H9 (cell line): ENCODE measurements around the gene PTPN11. TPM values are rescaled to one million over a fixed set of nuclear protein-coding genes. Genes with fewer than 3 reads are reported as not detected.

Source experiments
- DNase-seq: peaks from one replicate; pipeline ENCODE4 v3.0.0-alpha.2; 2017
- H2AFZ ChIP-seq: one replicate; pipeline ENCODE4 v1.6.1; 2013; ENCODE audit warnings: mild to moderate bottlenecking, low read length, control low read depth, moderate library complexity
- H2AK5ac ChIP-seq: 2 replicates; pipeline ENCODE4 v1.6.1; 2013; ENCODE audit warnings: low read length, control low read depth, mixed read lengths; ENCODE audit not compliant: insufficient read length
- H2BK120ac ChIP-seq: one replicate; pipeline ENCODE4 v1.6.1; 2013; ENCODE audit warnings: low read depth, mild to moderate bottlenecking, low read length, control low read depth, inconsistent platforms; ENCODE audit not compliant: poor library complexity, severe bottlenecking
- H2BK12ac ChIP-seq: 2 replicates; pipeline ENCODE4 v1.6.1; 2013; ENCODE audit warnings: low read length, control low read depth, mixed read lengths, low read depth; ENCODE audit not compliant: insufficient read length
- H2BK15ac ChIP-seq: 2 replicates; pipeline ENCODE4 v1.6.1; 2013; ENCODE audit warnings: low read depth, low read length, control low read depth
- H2BK20ac ChIP-seq: one replicate; pipeline ENCODE4 v1.6.1; 2013; ENCODE audit warnings: low read depth, mild to moderate bottlenecking, low read length, control low read depth, inconsistent platforms; ENCODE audit not compliant: poor library complexity, severe bottlenecking
- H2BK5ac ChIP-seq: 2 replicates; pipeline ENCODE4 v1.6.1; 2013; ENCODE audit warnings: low read length, control low read depth, mixed read lengths; ENCODE audit not compliant: insufficient read length
- H3K14ac ChIP-seq: 2 replicates; pipeline ENCODE4 v1.6.1; 2013; ENCODE audit warnings: low read length, control low read depth; ENCODE audit not compliant: insufficient read depth
- H3K18ac ChIP-seq: 2 replicates; pipeline ENCODE4 v1.6.1; 2013; ENCODE audit warnings: low read depth, mild to moderate bottlenecking, mixed read lengths, low read length, control low read depth; ENCODE audit not compliant: insufficient read length
- H3K23ac ChIP-seq: 2 replicates; pipeline ENCODE4 v1.6.1; 2013; ENCODE audit warnings: low read length, control low read depth, mixed read lengths, low read depth; ENCODE audit not compliant: insufficient read length
- H3K23me2 ChIP-seq: 2 replicates; pipeline ENCODE4 v1.6.1; 2013; ENCODE audit warnings: low read depth, mild to moderate bottlenecking, mixed read lengths, low read length, control low read depth; ENCODE audit not compliant: insufficient read length, poor library complexity, severe bottlenecking
- H3K27ac ChIP-seq: 2 replicates; pipeline ENCODE4 v1.5.1; 2013; ENCODE audit warnings: low read length, control low read depth, mixed read lengths, low read depth; ENCODE audit not compliant: insufficient read length
- H3K27me3 ChIP-seq: 2 replicates; pipeline ENCODE4 v1.6.1; 2013; ENCODE audit warnings: low read length, control low read depth, inconsistent platforms; ENCODE audit not compliant: insufficient read depth
- H3K4ac ChIP-seq: 2 replicates; pipeline ENCODE4 v1.6.1; 2013; ENCODE audit warnings: low read depth, mild to moderate bottlenecking, control low read depth, inconsistent platforms, low read length, moderate library complexity
- H3K4me1 ChIP-seq: 2 replicates; pipeline ENCODE4 v1.6.1; 2013; ENCODE audit warnings: low read length, control low read depth, inconsistent platforms; ENCODE audit not compliant: insufficient read depth
- H3K4me2 ChIP-seq: 2 replicates; pipeline ENCODE4 v1.6.1; 2013; ENCODE audit warnings: low read length, control low read depth, mixed read lengths; ENCODE audit not compliant: insufficient read length, insufficient read depth
- H3K56ac ChIP-seq: 2 replicates; pipeline ENCODE4 v1.6.1; 2013; ENCODE audit warnings: low read depth, mild to moderate bottlenecking, mixed read lengths, low read length, control low read depth; ENCODE audit not compliant: insufficient read length
- H3K79me1 ChIP-seq: 2 replicates; pipeline ENCODE4 v1.6.1; 2013; ENCODE audit warnings: low read depth, mild to moderate bottlenecking, moderate library complexity, low read length, control low read depth, inconsistent platforms; ENCODE audit not compliant: insufficient read depth, poor library complexity, severe bottlenecking
- H3K79me2 ChIP-seq: 2 replicates; pipeline ENCODE4 v1.6.1; 2013; ENCODE audit warnings: low read length, control low read depth, inconsistent platforms; ENCODE audit not compliant: insufficient read depth
- H3K9ac ChIP-seq: 2 replicates; pipeline ENCODE4 v1.6.1; 2013; ENCODE audit warnings: low read length, control low read depth, mixed read lengths; ENCODE audit not compliant: insufficient read length; ENCODE audit errors: extremely low read depth
- H3K9me3 ChIP-seq: one replicate; pipeline ENCODE4 v1.6.1; 2013; ENCODE audit warnings: low read depth, low read length, inconsistent platforms; ENCODE audit not compliant: control insufficient read depth
- H3T11ph ChIP-seq: one replicate; pipeline ENCODE4 v1.6.1; 2013; ENCODE audit warnings: mild to moderate bottlenecking, low read length, control low read depth, inconsistent platforms
- H4K20me1 ChIP-seq: one replicate; pipeline ENCODE4 v1.6.1; 2013; ENCODE audit not compliant: control insufficient read depth, insufficient read length, insufficient read depth
- H4K5ac ChIP-seq: 2 replicates; pipeline ENCODE4 v1.6.1; 2013; ENCODE audit warnings: low read depth, mild to moderate bottlenecking, mixed read lengths, low read length, control low read depth; ENCODE audit not compliant: insufficient read length
- H4K8ac ChIP-seq: replicated peaks from 2 replicates; pipeline ENCODE4 v1.6.1; 2013; ENCODE audit warnings: low read length, control low read depth, mixed read lengths, low read depth; ENCODE audit not compliant: insufficient read length
- H4K91ac ChIP-seq: 2 replicates; pipeline ENCODE4 v1.6.1; 2013; ENCODE audit warnings: low read depth, mild to moderate bottlenecking, moderate library complexity, mixed read lengths, low read length, control low read depth; ENCODE audit not compliant: insufficient read length
- H3K27ac Mint-ChIP-seq, 3 experiments: 2 replicates in 2 of 3; 3 replicates in 1 of 3; pipeline ENCODE4 v1.8.0; 2020 to 2021; ENCODE audit warnings: mixed read lengths in 3 of 3, mild to moderate bottlenecking in 1 of 3, moderate library complexity in 1 of 3
- H3K27me3 Mint-ChIP-seq: 2 replicates; pipeline ENCODE4 v1.8.0; 2021; ENCODE audit warnings: low read depth, mild to moderate bottlenecking, moderate library complexity, mixed read lengths
- H3K36me3 Mint-ChIP-seq, 3 experiments: 2 replicates in 2 of 3; 3 replicates in 1 of 3; pipeline ENCODE4 v1.8.0; 2020 to 2021; ENCODE audit warnings: low read depth in 3 of 3, mixed read lengths in 3 of 3; ENCODE audit not compliant: insufficient read depth in 1 of 3
- H3K4me1 Mint-ChIP-seq, 2 experiments: 2 replicates each; pipeline ENCODE4 v1.8.0; 2020; ENCODE audit warnings: mixed read lengths in 2 of 2
- H3K4me3 Mint-ChIP-seq, 2 experiments: 2 replicates in 1 of 2; 3 replicates in 1 of 2; pipeline ENCODE4 v1.8.0; 2020 to 2021; ENCODE audit warnings: mild to moderate bottlenecking in 2 of 2, mixed read lengths in 2 of 2, moderate library complexity in 1 of 2
- H3K9me3 Mint-ChIP-seq, 2 experiments: 2 replicates in 1 of 2; 3 replicates in 1 of 2; pipeline ENCODE4 v1.8.0; 2020; ENCODE audit warnings: mild to moderate bottlenecking in 2 of 2, mixed read lengths in 2 of 2, moderate library complexity in 1 of 2
- WGBS: extraction: QIAGEN DNeasy Blood & Tissue Kit; methylation state at CpG from one replicate; pipeline ENCODE4 v1.1.7; 2013; ENCODE audit warnings: missing lambda C conversion rate, low lambda C conversion rate, mixed read lengths; ENCODE audit not compliant: insufficient read length; ENCODE audit errors: extremely low coverage; 5-methylcytosine and 5-hydroxymethylcytosine counted together
- total RNA-seq: library from RNA; stranded (reverse); gene quantifications from 2 replicates; pipeline ENCODE4 v1.2.1, GENCODE V29; 2021
- TF ChIP-seq, protein P1 (sequence below): fragments of 200-600 bp; sonication (generic); conservative IDR thresholded peaks from 3 replicates; pipeline ENCODE4 v1.8.0; 2021; ENCODE audit warnings: antibody characterized with exemption, mild to moderate bottlenecking

PTPN11 gene
- total RNA-seq, 1 experiment from 2014 or later: 112 TPM

DNA sequence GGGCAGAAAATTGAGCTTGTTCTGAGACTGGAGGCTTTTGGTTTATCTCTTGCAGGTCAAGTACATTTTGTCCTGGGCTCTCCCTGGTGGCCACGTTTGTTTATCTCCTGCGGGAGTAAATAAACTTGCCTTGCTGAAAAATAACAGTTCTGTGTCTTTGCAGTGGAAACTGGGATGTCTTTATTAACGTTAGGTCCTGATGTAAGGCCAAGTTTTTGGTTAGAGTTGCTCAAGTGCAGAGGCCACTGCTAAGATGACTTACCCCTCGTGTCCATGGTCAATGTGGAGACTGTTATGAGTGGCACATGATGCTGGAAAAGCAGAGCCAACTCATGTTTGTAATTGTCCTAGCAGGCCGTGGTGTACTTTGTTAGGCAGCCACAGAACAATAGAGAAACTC, 3.8 kb downstream of the PTPN11 start:
- peak overlapping the region; percentile 62 to 85 (median 72); a peak in 4 of 7 replicates for H3K27ac Mint-ChIP-seq
- no peaks in the 10 kb centered on the region for H3K9me3 ChIP-seq
- H3K14ac ChIP-seq: no peak overlapping the region
- no peak overlapping the region for H2AFZ ChIP-seq
- H4K8ac ChIP-seq: no peak overlapping the region
- no peak overlapping the region for H2BK120ac ChIP-seq
- no peak overlapping the region for H3K18ac ChIP-seq
- peaks cover 0 to 3% of the 10 kb centered on the region in 2 experiments; a peak in 1 of 5 replicates for H3K9me3 Mint-ChIP-seq
- TF ChIP-seq, protein P1, sequence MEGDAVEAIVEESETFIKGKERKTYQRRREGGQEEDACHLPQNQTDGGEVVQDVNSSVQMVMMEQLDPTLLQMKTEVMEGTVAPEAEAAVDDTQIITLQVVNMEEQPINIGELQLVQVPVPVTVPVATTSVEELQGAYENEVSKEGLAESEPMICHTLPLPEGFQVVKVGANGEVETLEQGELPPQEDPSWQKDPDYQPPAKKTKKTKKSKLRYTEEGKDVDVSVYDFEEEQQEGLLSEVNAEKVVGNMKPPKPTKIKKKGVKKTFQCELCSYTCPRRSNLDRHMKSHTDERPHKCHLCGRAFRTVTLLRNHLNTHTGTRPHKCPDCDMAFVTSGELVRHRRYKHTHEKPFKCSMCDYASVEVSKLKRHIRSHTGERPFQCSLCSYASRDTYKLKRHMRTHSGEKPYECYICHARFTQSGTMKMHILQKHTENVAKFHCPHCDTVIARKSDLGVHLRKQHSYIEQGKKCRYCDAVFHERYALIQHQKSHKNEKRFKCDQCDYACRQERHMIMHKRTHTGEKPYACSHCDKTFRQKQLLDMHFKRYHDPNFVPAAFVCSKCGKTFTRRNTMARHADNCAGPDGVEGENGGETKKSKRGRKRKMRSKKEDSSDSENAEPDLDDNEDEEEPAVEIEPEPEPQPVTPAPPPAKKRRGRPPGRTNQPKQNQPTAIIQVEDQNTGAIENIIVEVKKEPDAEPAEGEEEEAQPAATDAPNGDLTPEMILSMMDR: no peak
- H3K4me1 Mint-ChIP-seq: peaks cover 10 to 13% of the 10 kb centered on the region in 2 experiments; a peak in 2 of 4 replicates
- H3K9ac ChIP-seq: no peak overlapping the region
- H2BK5ac ChIP-seq: no peak overlapping the region
- H3K56ac ChIP-seq: no peak overlapping the region
- peaks cover 3% of the 10 kb centered on the region for H3K23me2 ChIP-seq
- H3K27ac ChIP-seq: peak overlapping the region; percentile 60
- no peak overlapping the region for H2BK15ac ChIP-seq
- no peaks in the 10 kb centered on the region for H3K4me1 ChIP-seq
- no peak overlapping the region for H3K4ac ChIP-seq
- H3K4me2 ChIP-seq: no peak overlapping the region
- H4K20me1 ChIP-seq: peaks cover 2% of the 10 kb centered on the region
- no peak overlapping the region for H3T11ph ChIP-seq
- H2AK5ac ChIP-seq: no peak overlapping the region
- H4K5ac ChIP-seq: no peak overlapping the region
- no peak overlapping the region for H2BK20ac ChIP-seq
- no peaks in the 10 kb centered on the region for H3K27me3 Mint-ChIP-seq
- peaks cover 0 to 7% (median 7%) of the 10 kb centered on the region in 3 experiments; a peak in 5 of 7 replicates for H3K36me3 Mint-ChIP-seq
- H3K79me1 ChIP-seq: peaks cover 14% of the 10 kb centered on the region
- no peaks in the 10 kb centered on the region for H3K27me3 ChIP-seq
- DNase-seq: no peak
- H3K4me3 Mint-ChIP-seq: no peak overlapping the region
- H3K79me2 ChIP-seq: peaks cover 33% of the 10 kb centered on the region
- no peak overlapping the region for H4K91ac ChIP-seq
- no peak overlapping the region for H3K23ac ChIP-seq
- no peak overlapping the region for H2BK12ac ChIP-seq
- no CpG with 5 or more reads among the region's 5 CpGs for WGBS
